GM11168 (cell line): ENCODE results near the gene BCR.

Experiments
- in situ Hi-C: fragments of 300-500 bp; cut with MboI; formaldehyde crosslinking; loops from one replicate; pipeline ENCODE4 v1.12.0; 2022; ENCODE audit warnings: low sequenced_read_pairs; ENCODE audit not compliant: unreplicated experiment

The BCR gene

GRCh38 chr22:23279781-23280180 lies 99.5 kb downstream of the BCR start:
- in situ Hi-C loops: loop anchor here (5.0 to 25.0 kb wide), 2 partner anchors 102 to 292 kb away; no protein-coding TSS in a partner anchor

DNA sequence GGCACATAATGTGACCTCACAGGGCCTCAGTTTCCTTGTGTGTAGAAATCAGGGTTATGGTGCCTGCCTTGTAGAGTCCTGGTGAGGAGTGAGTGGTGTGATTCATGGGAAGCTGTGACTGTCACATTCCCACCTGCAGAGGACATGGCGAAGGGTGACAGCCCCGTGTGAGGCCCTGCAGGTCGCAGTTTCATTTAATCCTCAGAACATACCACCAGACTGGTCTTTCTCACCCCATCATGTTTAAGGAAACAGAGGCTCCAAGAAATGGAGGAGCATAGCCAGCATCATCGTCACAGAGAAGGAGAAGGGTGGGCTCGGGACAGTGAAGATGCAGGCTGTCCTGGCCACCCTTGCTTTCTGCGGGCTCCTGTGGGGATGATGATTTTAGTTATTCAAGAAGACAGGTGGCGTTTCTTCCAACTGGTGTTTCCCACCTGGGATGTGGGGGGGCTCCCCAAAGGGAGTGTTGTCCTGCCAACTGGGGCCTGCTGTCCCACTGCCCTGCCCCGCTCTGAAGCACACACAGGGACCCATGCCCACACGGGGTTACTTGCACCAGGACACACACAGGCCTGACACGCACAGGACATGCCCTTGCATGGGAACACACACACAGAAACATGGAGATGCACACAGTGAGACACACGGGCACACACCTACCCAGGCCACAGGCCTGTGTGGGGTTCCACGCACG lies 100.2 kb downstream of the BCR start:
- in situ Hi-C loops: loop anchor here (5.0 to 25.0 kb wide), 2 partner anchors 103 to 293 kb away; no protein-coding TSS in a partner anchor

GRCh38 chr22:23281053-23281405 lies 100.7 kb downstream of the BCR start:
- in situ Hi-C loops: loop anchor here (5.0 to 25.0 kb wide), 2 partner anchors 104 to 294 kb away; no protein-coding TSS in a partner anchor

- in situ Hi-C loops: loop anchor here (5.0 to 25.0 kb wide), 2 partner anchors 104 to 294 kb away; no protein-coding TSS in a partner anchor
These were observed 101.2 kb downstream of the BCR start for GRCh38 chr22:23281406-23282088.

DNA sequence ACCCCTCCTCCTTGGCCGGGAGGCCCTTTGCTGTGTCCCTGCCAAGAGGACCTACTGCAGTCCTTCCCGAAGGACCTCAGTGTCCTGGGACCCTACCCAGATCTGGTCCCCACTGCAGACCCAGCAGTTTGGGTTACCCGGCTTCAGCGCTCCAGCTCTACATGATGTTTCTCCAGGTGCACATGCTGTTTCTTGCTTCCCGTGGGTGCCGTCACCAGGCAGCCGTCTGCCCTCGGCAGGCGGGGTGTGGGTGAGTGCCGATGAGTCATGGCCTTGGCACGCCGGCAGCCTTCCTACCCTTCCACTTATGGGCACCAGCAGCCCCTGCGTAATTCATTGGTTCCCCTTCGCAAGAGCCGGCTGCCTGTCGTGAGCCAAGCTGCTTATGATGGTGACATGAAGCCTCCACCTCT lies 101.8 kb downstream of the BCR start:
- in situ Hi-C loops: loop anchor here (5.0 to 25.0 kb wide), 2 partner anchors 105 to 295 kb away; no protein-coding TSS in a partner anchor

DNA sequence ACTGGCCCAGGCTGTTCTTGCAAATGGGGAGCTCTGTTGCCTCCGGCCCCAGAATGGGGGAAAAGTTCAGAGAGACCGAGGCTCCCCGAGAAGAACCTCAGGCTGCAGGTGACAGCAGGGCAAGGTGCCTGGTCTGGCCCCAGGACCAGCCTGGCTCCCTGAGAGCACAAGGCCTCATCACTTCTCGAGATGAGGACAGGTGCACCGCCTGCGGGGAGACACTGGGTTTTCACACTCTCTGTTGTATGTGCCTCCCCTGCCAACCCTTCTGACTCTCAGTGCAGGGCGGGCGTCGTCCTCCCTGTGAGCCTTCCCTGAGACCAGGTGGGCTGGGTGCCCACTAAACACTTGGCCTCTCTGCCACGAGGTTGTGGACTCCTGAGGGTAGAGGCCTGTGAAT lies 102.2 kb downstream of the BCR start:
- in situ Hi-C loops: loop anchor here (5.0 to 25.0 kb wide), 2 partner anchors 105 to 295 kb away; no protein-coding TSS in a partner anchor

- in situ Hi-C loops: loop anchor here (5.0 to 25.0 kb wide), 2 partner anchors 106 to 296 kb away; no protein-coding TSS in a partner anchor
These were observed 102.7 kb downstream of the BCR start for GRCh38 chr22:23282986-23283385.

- in situ Hi-C loops: loop anchor here (5.0 to 25.0 kb wide), 2 partner anchors 107 to 297 kb away; no protein-coding TSS in a partner anchor
These were observed 103.5 kb downstream of the BCR start for GRCh38 chr22:23283591-23284503.

GRCh38 chr22:23284504-23285033 lies 104.3 kb downstream of the BCR start:
- in situ Hi-C loops: loop anchor here (5.0 to 25.0 kb wide), 2 partner anchors 107 to 297 kb away; no protein-coding TSS in a partner anchor

DNA sequence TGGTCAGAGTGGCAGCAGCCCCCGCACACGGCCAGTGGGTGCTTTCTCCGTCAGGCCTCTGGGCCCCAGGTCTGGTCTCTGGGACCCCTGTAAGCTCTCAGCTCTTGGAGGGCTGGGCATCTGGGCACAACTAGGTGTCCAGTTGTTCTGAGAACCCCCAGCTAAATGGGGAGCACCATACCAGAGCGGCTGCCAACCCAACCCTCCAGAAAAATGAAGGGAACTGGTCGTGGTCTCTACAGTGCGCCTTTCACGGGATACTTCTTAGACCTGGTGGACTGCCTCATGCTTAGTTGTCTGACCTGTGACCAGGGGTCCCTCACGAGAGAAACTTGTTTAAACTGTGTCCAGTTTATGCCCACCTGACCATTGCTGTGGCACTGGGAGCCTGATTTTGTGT lies 104.9 kb downstream of the BCR start:
- in situ Hi-C loops: loop anchor here (25.0 kb wide), 1 partner anchor 298 kb away; no protein-coding TSS in a partner anchor

DNA sequence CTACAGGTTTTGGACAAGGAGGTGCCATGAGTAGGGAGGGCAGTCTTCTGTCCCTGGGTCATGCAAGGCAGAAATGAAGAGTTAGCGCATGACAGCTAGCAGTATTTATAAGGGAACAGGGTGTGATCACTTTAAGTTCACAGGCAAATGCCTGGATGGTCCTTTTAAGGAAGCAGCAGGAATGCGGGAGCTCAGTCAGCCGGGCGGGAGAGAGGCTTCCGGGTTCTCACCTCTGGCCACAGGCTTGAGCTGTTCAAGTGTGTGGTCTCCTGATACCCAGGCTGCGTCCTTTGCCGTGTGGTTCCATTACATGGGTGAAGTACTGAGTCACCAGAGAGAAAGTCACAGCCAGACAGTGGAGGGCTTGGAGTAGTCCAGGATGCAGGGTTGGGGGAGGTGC lies 105.4 kb downstream of the BCR start:
- in situ Hi-C loops: loop anchor here (25.0 kb wide), 1 partner anchor 298 kb away; no protein-coding TSS in a partner anchor

DNA sequence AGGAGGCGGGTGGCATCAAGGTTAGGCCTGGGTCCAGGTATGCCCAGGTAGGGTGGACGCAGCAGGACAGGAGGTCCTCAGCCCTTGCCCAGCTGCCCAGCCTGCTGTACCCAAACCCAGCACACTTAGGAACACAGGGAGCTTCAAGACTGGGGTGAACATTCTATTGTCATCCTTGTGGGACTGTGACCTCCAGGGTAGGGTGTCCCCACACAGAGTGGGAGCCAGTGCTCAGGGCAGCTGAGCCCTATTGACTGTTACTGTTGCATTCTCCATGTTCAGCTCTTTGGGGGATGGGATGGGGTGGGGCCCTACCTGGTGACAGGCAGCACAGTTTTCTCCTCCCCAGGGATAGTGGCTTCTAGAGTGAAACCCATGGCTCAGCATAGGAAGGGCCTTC lies 106.0 kb downstream of the BCR start:
- in situ Hi-C loops: loop anchor here (25.0 kb wide), 1 partner anchor 299 kb away; no protein-coding TSS in a partner anchor

GRCh38 chr22:23287136-23288095 lies 107.1 kb downstream of the BCR start:
- in situ Hi-C loops: loop anchor here (25.0 kb wide), 1 partner anchor 300 kb away; no protein-coding TSS in a partner anchor

- in situ Hi-C loops: loop anchor here (25.0 kb wide), 1 partner anchor 301 kb away; no protein-coding TSS in a partner anchor
These were observed 108.2 kb downstream of the BCR start for GRCh38 chr22:23288301-23289129.

- in situ Hi-C loops: loop anchor here (25.0 kb wide), 1 partner anchor 302 kb away; no protein-coding TSS in a partner anchor
These were observed 108.8 kb downstream of the BCR start for GRCh38 chr22:23289130-23289503.

GRCh38 chr22:23289851-23290724 lies 109.8 kb downstream of the BCR start:
- in situ Hi-C loops: loop anchor here (25.0 kb wide), 1 partner anchor 303 kb away; no protein-coding TSS in a partner anchor
